Type B pancreatic cell (in vitro differentiated cells): Measurements from ENCODE around the gene CDK13. TPM values are rescaled to one million over a fixed set of nuclear protein-coding genes. Genes with fewer than 3 reads are reported as not detected.
"Not testable (repeated sequence)": the region's sequence is repeated elsewhere in the genome, so short reads cannot be mapped to it uniquely, and the experiment has no call there.

ENCODE experiments used
- DNase-seq: peaks from one replicate; pipeline ENCODE4 v3.0.0; 2021; ENCODE audit warnings: mixed read lengths; ENCODE audit not compliant: unreplicated experiment; ENCODE audit errors: extremely low spot score
- H3K27ac Mint-ChIP-seq: 2 replicates; pipeline ENCODE4 v1.8.0; 2021; ENCODE audit warnings: mild to moderate bottlenecking, mixed read lengths
- H3K27me3 Mint-ChIP-seq: 2 replicates; pipeline ENCODE4 v1.8.0; 2021; ENCODE audit warnings: mixed read lengths
- H3K36me3 Mint-ChIP-seq: 2 replicates; pipeline ENCODE4 v1.8.0; 2021; ENCODE audit warnings: mixed read lengths
- H3K4me1 Mint-ChIP-seq: one replicate; pipeline ENCODE4 v1.8.0; 2021; ENCODE audit warnings: mixed read lengths; ENCODE audit not compliant: unreplicated experiment
- H3K4me3 Mint-ChIP-seq: 2 replicates; pipeline ENCODE4 v1.8.0; 2021; ENCODE audit warnings: mild to moderate bottlenecking, mixed read lengths
- H3K9me3 Mint-ChIP-seq: 2 replicates; pipeline ENCODE4 v1.8.0; 2021; ENCODE audit warnings: mixed read lengths
- CTCF ChIP-seq: fragments of 200-600 bp; sonication (generic); conservative IDR thresholded peaks from 2 replicates; pipeline ENCODE4 v1.5.0; 2021; ENCODE audit warnings: antibody characterized with exemption, mild to moderate bottlenecking
- total RNA-seq: library from RNA; stranded (reverse); gene quantifications from 2 replicates; pipeline ENCODE4 v1.2.1, GENCODE V29; 2021; ENCODE audit warnings: low replicate concordance

The CDK13 gene
- total RNA-seq, 1 donor from 2014 or later = 57.6 TPM

- Mint-ChIP-seq H3K27me3 (no peaks in the 10 kb centered on the region), H3K36me3 (peaks cover 7% of the 10 kb centered on the region), H3K9me3 (no peaks in the 10 kb centered on the region), H3K27ac (no peak overlapping the region), H3K4me1 (peaks cover 9% of the 10 kb centered on the region), H3K4me3 (no peak overlapping the region)
- no peak for TF ChIP-seq CTCF
- DNase-seq = no peak
Measured at GRCh38 chr7:40101201-40101600, 151.1 kb downstream of the CDK13 start.

- Mint-ChIP-seq H3K9me3 (no peaks in the 10 kb centered on the region), H3K36me3 (peaks cover under 1% of the 10 kb centered on the region), H3K27ac (no peak overlapping the region), H3K4me1 (peaks cover 2% of the 10 kb centered on the region), H3K27me3 (no peaks in the 10 kb centered on the region), H3K4me3 (no peak overlapping the region)
- TF ChIP-seq CTCF = no peak
- DNase-seq = no peak
Measured at GRCh38 chr7:40102897-40103296, 152.8 kb downstream of the CDK13 start.

- Mint-ChIP-seq H3K9me3 (no peaks in the 10 kb centered on the region), H3K27ac (no peak overlapping the region), H3K36me3 (no peaks in the 10 kb centered on the region), H3K4me3 (no peak overlapping the region), H3K27me3 (no peaks in the 10 kb centered on the region), H3K4me1 (no peaks in the 10 kb centered on the region)
- DNase-seq = no peak
- no peak for TF ChIP-seq CTCF
Measured at GRCh38 chr7:40105879-40106473, 155.9 kb downstream of the CDK13 start.

- no peak overlapping the region for H3K4me3 Mint-ChIP-seq
- DNase-seq = no peak
- H3K9me3 Mint-ChIP-seq = no peaks in the 10 kb centered on the region
- H3K36me3 Mint-ChIP-seq = peaks cover 15% of the 10 kb centered on the region
- no peaks in the 10 kb centered on the region for H3K27me3 Mint-ChIP-seq
- H3K27ac Mint-ChIP-seq = no peak overlapping the region
- TF ChIP-seq CTCF = no peak
- peaks cover 8% of the 10 kb centered on the region for H3K4me1 Mint-ChIP-seq
Measured at GRCh38 chr7:40115936-40116335, 165.9 kb downstream of the CDK13 start.

GRCh38 chr7:40117199-40117598 is 167.1 kb downstream of the CDK13 start:
- not testable (repeated sequence) for H3K4me1 Mint-ChIP-seq, H3K27me3 Mint-ChIP-seq, H3K9me3 Mint-ChIP-seq, DNase-seq
- Mint-ChIP-seq H3K36me3 (peaks cover 19% of the 10 kb centered on the region), H3K4me3 (peak overlapping the region; percentile 10), H3K27ac (peak overlapping the region; percentile 34)

- H3K9me3 Mint-ChIP-seq, H3K27ac Mint-ChIP-seq, DNase-seq, H3K27me3 Mint-ChIP-seq, H3K4me3 Mint-ChIP-seq, H3K4me1 Mint-ChIP-seq: not testable (repeated sequence)
- H3K36me3 Mint-ChIP-seq = peaks cover 12% of the 10 kb centered on the region
Measured at GRCh38 chr7:40118201-40118600, 168.1 kb downstream of the CDK13 start.

GRCh38 chr7:40120020-40120419 is 170.0 kb downstream of the CDK13 start:
- Mint-ChIP-seq H3K9me3 (no peaks in the 10 kb centered on the region), H3K27me3 (no peaks in the 10 kb centered on the region), H3K36me3 (peaks cover 18% of the 10 kb centered on the region), H3K27ac (no peak overlapping the region), H3K4me3 (no peak overlapping the region), H3K4me1 (peaks cover 8% of the 10 kb centered on the region)
- no peak for DNase-seq
- TF ChIP-seq CTCF = no peak

- not testable (repeated sequence) for H3K4me1 Mint-ChIP-seq, H3K9me3 Mint-ChIP-seq, H3K27me3 Mint-ChIP-seq, DNase-seq, H3K27ac Mint-ChIP-seq, H3K4me3 Mint-ChIP-seq
- peaks cover 14% of the 10 kb centered on the region for H3K36me3 Mint-ChIP-seq
Measured at GRCh38 chr7:40122100-40122939, 172.3 kb downstream of the CDK13 start.
